Fibroblast of lung (primary cell): Measurements from ENCODE around the gene KLK13. TPM values are rescaled to one million over a fixed set of nuclear protein-coding genes. Genes with fewer than 3 reads are reported as not detected.

Experiments
- DNase-seq, 2 donors: peaks; one replicate each; pipeline versions ENCODE4 v3.0.0 to v3.0.0-alpha.2; 2010; ENCODE audit warnings: low read depth in 2 of 2
- H2AFZ ChIP-seq: 2 replicates; pipeline ENCODE4 v1.5.1; 2012; ENCODE audit warnings: low read length, control low read depth, inconsistent platforms
- H3K27ac ChIP-seq: 2 replicates; pipeline ENCODE4 v1.5.1; 2011; ENCODE audit warnings: low read length, control low read depth; ENCODE audit not compliant: insufficient read depth
- H3K27me3 ChIP-seq: 2 replicates; pipeline ENCODE4 v1.5.1; 2011; ENCODE audit warnings: mild to moderate bottlenecking, low read length; ENCODE audit not compliant: control insufficient read depth, insufficient read depth
- H3K36me3 ChIP-seq: 2 replicates; pipeline ENCODE4 v1.5.1; 2011; ENCODE audit warnings: low read length; ENCODE audit not compliant: control insufficient read depth, insufficient read depth
- H3K4me1 ChIP-seq: 2 replicates; pipeline ENCODE4 v1.5.1; 2011; ENCODE audit warnings: low read length; ENCODE audit not compliant: control insufficient read depth, insufficient read depth; ENCODE audit errors: extremely low read depth
- H3K4me2 ChIP-seq: 2 replicates; pipeline ENCODE4 v1.5.1; 2011; ENCODE audit warnings: low read length, control low read depth; ENCODE audit not compliant: insufficient read depth; ENCODE audit errors: extremely low read depth
- H3K4me3 ChIP-seq, 4 experiments: fragments of 200-600 bp in 1 of 4; sonication (generic) in 1 of 4; replicated peaks in 1 of 4; 2 replicates each; pipeline ENCODE4 v1.5.1; 2011 to 2016; ENCODE audit warnings: low read length in 4 of 4, low read depth in 3 of 4, mild to moderate bottlenecking in 3 of 4, control low read depth in 2 of 4, inconsistent platforms in 1 of 4, mixed read lengths in 1 of 4; ENCODE audit not compliant: insufficient read depth in 1 of 4; ENCODE audit errors: control extremely low read depth in 1 of 4
- H3K79me2 ChIP-seq: 2 replicates; pipeline ENCODE4 v1.5.1; 2012; ENCODE audit warnings: mild to moderate bottlenecking, low read length, inconsistent platforms; ENCODE audit not compliant: control insufficient read depth, insufficient read depth
- H3K9ac ChIP-seq: 2 replicates; pipeline ENCODE4 v1.5.1; 2011; ENCODE audit warnings: mild to moderate bottlenecking, low read length, control low read depth; ENCODE audit not compliant: insufficient read depth
- H3K9me3 ChIP-seq: 2 replicates; pipeline ENCODE4 v1.5.1; 2012; ENCODE audit warnings: low read depth, low read length; ENCODE audit not compliant: control insufficient read depth, insufficient read depth
- H4K20me1 ChIP-seq: 2 replicates; pipeline ENCODE4 v1.5.1; 2011; ENCODE audit warnings: low read length; ENCODE audit not compliant: control insufficient read depth, insufficient read depth; ENCODE audit errors: extremely low read depth
- CTCF ChIP-seq, 2 donors: IDR thresholded peaks in 1 of 2; conservative IDR thresholded peaks in 1 of 2; 1 replicate in 1 of 2; 2 replicates in 1 of 2; pipeline ENCODE4 v1.5.1; 2011 to 2012; ENCODE audit warnings: low read length in 2 of 2, control low read depth in 1 of 2, inconsistent platforms in 1 of 2, low read depth in 1 of 2, mild to moderate bottlenecking in 1 of 2
- EZH2 ChIP-seq: IDR thresholded peaks from 2 replicates; pipeline ENCODE4 v1.5.1; 2012; ENCODE audit warnings: low read length, control low read depth, mild to moderate bottlenecking; ENCODE audit errors: missing control alignments
- polyA plus RNA-seq, 2 donors: library from polyadenylated mRNA; depleted of rRNA in 1 of 2; stranded (reverse) in 1 of 2; unstranded in 1 of 2; fragments of >200 nt; gene quantifications; 2 replicates each; pipeline ENCODE4 v1.2.1, GENCODE V29; 2011 to 2012; ENCODE audit warnings: missing spikeins in 1 of 2
- total RNA-seq: library from RNA; depleted of rRNA; stranded (reverse); fragments of >200 nt; gene quantifications from 2 replicates; pipeline ENCODE4 v1.2.1, GENCODE V29; 2014

KLK13 gene
- total and polyA plus RNA-seq, 2 donors (not counting 1 experiment from before 2014, with no cell fraction given) = not detected

GRCh38 chr19:51031220-51031879 lies 33.5 kb downstream of the KLK13 start:
- H3K9me3 ChIP-seq = no peaks in the 10 kb centered on the region
- DNase-seq = no peak

DNA sequence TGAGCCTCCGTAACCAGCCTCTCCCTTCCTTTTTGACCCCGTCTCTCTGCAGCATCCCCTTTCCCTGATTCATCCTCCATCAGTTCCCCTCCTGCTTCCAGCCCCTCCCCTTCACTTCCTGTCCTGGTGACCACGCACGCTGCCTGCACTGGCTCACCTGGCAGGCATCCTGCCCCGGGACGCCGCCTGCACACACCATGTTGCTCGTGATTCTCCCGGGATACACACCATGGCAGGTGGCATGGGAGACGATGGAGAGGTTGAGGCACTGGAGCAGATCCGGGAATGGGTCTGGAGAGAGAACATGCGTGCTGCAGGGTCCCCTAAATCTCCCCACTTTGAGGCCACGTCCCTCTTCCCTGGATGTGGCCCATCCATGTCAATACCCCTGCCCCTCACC lies 34.3 kb downstream of the KLK13 start:
- TF ChIP-seq CTCF (conservative IDR thresholded peaks at IDR 0.05 in 1 of 2, IDR thresholded peaks at IDR 0.05 in 1 of 2; ENCODE audit: low read depth in 1 of 2, low read length in 2 of 2) (no peak), EZH2 (no peak)
- Histone ChIP-seq H3K79me2 (no peaks in the 10 kb centered on the region), H3K4me2 (no peak overlapping the region), H3K27me3 (no peaks in the 10 kb centered on the region), H4K20me1 (no peaks in the 10 kb centered on the region), H3K4me3 (no peak overlapping the region), H3K4me1 (no peaks in the 10 kb centered on the region), H2AFZ (no peak overlapping the region), H3K36me3 (no peaks in the 10 kb centered on the region), H3K9ac (no peak overlapping the region), H3K27ac (no peak overlapping the region), H3K9me3 (no peaks in the 10 kb centered on the region)
- DNase-seq = no peak

More at GRCh38 chr19:51031220-51031879, 33.5 kb downstream of the KLK13 start:
- H4K20me1 ChIP-seq = no peaks in the 10 kb centered on the region
- H3K4me2 ChIP-seq = no peak overlapping the region
- no peaks in the 10 kb centered on the region for H3K79me2 ChIP-seq
- TF ChIP-seq EZH2 = no peak
- TF ChIP-seq CTCF (conservative IDR thresholded peaks at IDR 0.05 in 1 of 2, IDR thresholded peaks at IDR 0.05 in 1 of 2; ENCODE audit: low read depth in 1 of 2, low read length in 2 of 2) = no peak
- H3K27me3 ChIP-seq = no peaks in the 10 kb centered on the region
- no peak overlapping the region for H2AFZ ChIP-seq
- no peaks in the 10 kb centered on the region for H3K4me1 ChIP-seq
- no peak overlapping the region for H3K27ac ChIP-seq
- no peak overlapping the region for H3K9ac ChIP-seq
- no peak overlapping the region for H3K4me3 ChIP-seq
- no peaks in the 10 kb centered on the region for H3K36me3 ChIP-seq

DNA sequence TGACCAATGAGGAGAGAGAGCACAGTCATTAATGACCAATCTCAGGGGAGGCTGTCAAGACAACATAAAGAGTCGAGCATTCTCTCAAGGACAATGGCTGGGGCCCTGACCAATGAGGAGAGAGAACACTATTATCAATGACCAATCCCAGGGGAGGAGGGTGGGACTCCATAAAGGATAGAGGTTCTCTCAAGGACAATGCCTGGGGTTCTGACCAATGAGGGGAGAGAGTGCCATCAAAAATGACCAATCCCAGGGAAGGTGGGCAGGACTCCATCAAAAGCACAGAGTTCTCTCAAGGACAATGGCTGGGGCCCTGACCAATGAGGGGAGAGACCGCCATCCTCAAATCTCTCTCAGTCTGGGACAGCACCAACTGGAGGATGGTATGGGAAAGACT lies 35.2 kb downstream of the KLK13 start:
- Histone ChIP-seq H3K9me3 (no peaks in the 10 kb centered on the region), H3K9ac (no peak overlapping the region), H3K4me1 (no peaks in the 10 kb centered on the region), H3K27me3 (no peaks in the 10 kb centered on the region), H3K79me2 (no peaks in the 10 kb centered on the region), H3K27ac (no peak overlapping the region), H2AFZ (no peak overlapping the region), H3K4me3 (no peak overlapping the region), H3K4me2 (no peak overlapping the region), H4K20me1 (no peaks in the 10 kb centered on the region), H3K36me3 (no peaks in the 10 kb centered on the region)
- DNase-seq = no peak
- TF ChIP-seq EZH2 (no peak), CTCF (conservative IDR thresholded peaks at IDR 0.05 in 1 of 2, IDR thresholded peaks at IDR 0.05 in 1 of 2; ENCODE audit: low read depth in 1 of 2, low read length in 2 of 2) (no peak)
